ENCODE results near the gene DSCAM. TPM values are rescaled to one million over a fixed set of nuclear protein-coding genes. Genes with fewer than 3 reads are reported as not detected.

Gene DSCAM
- total RNA-seq, 1 experiment from 2014 or later = not detected

- no peaks in the 10 kb centered on the region for H3K36me3 ChIP-seq (ENCODE audit: control insufficient read depth in 1 of 2, insufficient read depth in 2 of 2, low read length in 2 of 2)
- ChIA-PET CTCF (no interaction called here), POLR2A (no interaction called here), RAD21 (ENCODE audit: low non-redundant PET in 1 of 2, low total read pairs in 2 of 2, uncharacterized antibody in 2 of 2, unreplicated experiment in 2 of 2) (no interaction called here)
- ATAC-seq (no peak), DNase-seq (ENCODE audit: low read depth, low spot score) (no peak)
- H3K4me2 ChIP-seq (ENCODE audit: low read length) = no peak overlapping the region
- no peak overlapping the region for H3K27ac ChIP-seq (ENCODE audit: low read depth, low read length)
- H3K4me1 ChIP-seq (ENCODE audit: control insufficient read depth in 1 of 2, insufficient read depth in 2 of 2, low read length in 2 of 2) = no peaks in the 10 kb centered on the region; a peak in 1 of 4 replicates
- H3K4me3 ChIP-seq (replicated peaks in 1 of 2; ENCODE audit: low read depth in 1 of 2, low read length in 2 of 2) = no peak overlapping the region
- no peak for TF ChIP-seq ZBTB33 (IDR thresholded peaks at IDR 0.05; ENCODE audit: extremely low read depth, insufficient replicate concordance, low read length)
- TF ChIP-seq ELF1 (IDR thresholded peaks at IDR 0.05; ENCODE audit: borderline replicate concordance, low read depth) = no peak
- TF ChIP-seq SP1 (IDR thresholded peaks at IDR 0.05; ENCODE audit: low read depth) = no peak
- no peak for TF ChIP-seq CEBPB (IDR thresholded peaks at IDR 0.05; ENCODE audit: low read depth)
- no peak for TF ChIP-seq YY1 (IDR thresholded peaks at IDR 0.05; ENCODE audit: extremely low read depth, insufficient replicate concordance, low read depth, low read length)
- TF ChIP-seq ZFX (IDR thresholded peaks at IDR 0.05) = no peak
- no peak for TF ChIP-seq FOSL1 (IDR thresholded peaks at IDR 0.05; ENCODE audit: low read depth)
- no peak for TF ChIP-seq EGR1 (IDR thresholded peaks at IDR 0.05; ENCODE audit: low read depth)
- TF ChIP-seq SIN3A (IDR thresholded peaks at IDR 0.05; ENCODE audit: low read depth) = no peak
- TF ChIP-seq EZH2phosphoT487 (IDR thresholded peaks at IDR 0.05; ENCODE audit: borderline replicate concordance) = no peak
- no peak for TF ChIP-seq TCF7L2 (IDR thresholded peaks at IDR 0.05; ENCODE audit: borderline replicate concordance, extremely low read depth, insufficient read depth, insufficient read length)
- intact Hi-C loops (cut with micrococcal nuclease) = no loop called here
- no peaks in the 10 kb centered on the region for H3K79me2 ChIP-seq (ENCODE audit: insufficient read depth, low read length)
- no peaks in the 10 kb centered on the region for H3K27me3 ChIP-seq (ENCODE audit: insufficient read depth, low read length)
- H4K20me1 ChIP-seq (ENCODE audit: insufficient read depth) = no peaks in the 10 kb centered on the region
- H2AFZ ChIP-seq (ENCODE audit: low read depth, low read length, poor library complexity, severe bottlenecking) = no peak overlapping the region
- peaks cover 3 to 30% of the 10 kb centered on the region in 2 experiments; a peak in 2 of 4 replicates for H3K9me3 ChIP-seq (ENCODE audit: control insufficient read depth in 1 of 2, insufficient read depth in 1 of 2, low read depth in 1 of 2, low read length in 2 of 2)
- no peaks in the 10 kb centered on the region for H3K9me2 ChIP-seq (ENCODE audit: insufficient read depth)
- BruUV-seq (replicated peaks) = no TSS peak
- H3K9ac ChIP-seq (ENCODE audit: low read length) = no peak overlapping the region
Observed at GRCh38 chr21:40158366-40158765, 688.6 kb downstream of the DSCAM start.

Data from HCT116 (cell line).